HepG2 (cell line): ENCODE data around the gene XXYLT1. TPM values are rescaled to one million over a fixed set of nuclear protein-coding genes. Genes with fewer than 3 reads are reported as not detected.

Experiments used
- ATF6 ChIP-seq: sonication (generic); formaldehyde crosslinking; conservative IDR thresholded peaks from 2 replicates; pipeline ENCODE4 v1.4.0; 2020; ENCODE audit warnings: missing genetic modification reagents
- CEBPG ChIP-seq: IDR thresholded peaks from 2 replicates; pipeline ENCODE4 v1.6.1; 2016
- FOXA1 ChIP-seq, 2 experiments: fragments of 450-650 bp in 1 of 2; sonication (generic) in 1 of 2; formaldehyde crosslinking in 1 of 2; IDR thresholded peaks; 2 replicates each; pipeline versions ENCODE4 v1.4.0 to v1.6.1; 2016 to 2020; ENCODE audit warnings: missing genetic modification reagents in 1 of 2
- HOXA5 ChIP-seq: sonication (generic); formaldehyde crosslinking; IDR thresholded peaks from 2 replicates; pipeline ENCODE4 v1.4.0; 2020; ENCODE audit warnings: missing genetic modification reagents
- KDM6A ChIP-seq: IDR thresholded peaks from 2 replicates; pipeline ENCODE4 v1.6.1; 2016; ENCODE audit warnings: low read depth
- MEIS1 ChIP-seq: sonication (generic); formaldehyde crosslinking; IDR thresholded peaks from 2 replicates; pipeline ENCODE4 v1.9.0; 2021; ENCODE audit warnings: mild to moderate bottlenecking, missing genetic modification reagents, moderate library complexity, borderline replicate concordance
- NCOA2 ChIP-seq: sonication (generic); formaldehyde crosslinking; IDR thresholded peaks from 2 replicates; pipeline ENCODE4 v1.8.0; 2022; ENCODE audit warnings: inconsistent platforms
- PAXIP1 ChIP-seq: sonication (generic); formaldehyde crosslinking; conservative IDR thresholded peaks from 2 replicates; pipeline ENCODE4 v1.4.0; 2020; ENCODE audit warnings: mild to moderate bottlenecking, missing genetic modification reagents, moderate library complexity
- SIX4 ChIP-seq: sonication (generic); formaldehyde crosslinking; IDR thresholded peaks from 2 replicates; pipeline ENCODE4 v1.4.0; 2020; ENCODE audit warnings: missing genetic modification reagents
- XRCC5 ChIP-seq: fragments of 200-400 bp; formaldehyde crosslinking; optimal IDR thresholded peaks from 2 replicates; pipeline ENCODE3; 2017; ENCODE audit warnings: mild to moderate bottlenecking, low read length
- ZMAT5 ChIP-seq: sonication (generic); formaldehyde crosslinking; IDR thresholded peaks from 2 replicates; pipeline ENCODE4 v1.5.0; 2020; ENCODE audit warnings: mild to moderate bottlenecking, low read depth, missing genetic modification reagents, borderline replicate concordance
- ZNF264 ChIP-seq: sonication (generic); formaldehyde crosslinking; IDR thresholded peaks from 2 replicates; pipeline ENCODE4 v1.4.0; 2020; ENCODE audit warnings: missing genetic modification reagents
- ZNF543 ChIP-seq: sonication (generic); formaldehyde crosslinking; IDR thresholded peaks from 2 replicates; pipeline ENCODE4 v1.4.0; 2020; ENCODE audit warnings: mild to moderate bottlenecking, missing genetic modification reagents
- ZNF609 ChIP-seq: sonication (generic); formaldehyde crosslinking; IDR thresholded peaks from 2 replicates; pipeline ENCODE4 v1.4.0; 2020; ENCODE audit warnings: mild to moderate bottlenecking, missing genetic modification reagents, borderline replicate concordance
- ZNF678 ChIP-seq: sonication (generic); formaldehyde crosslinking; IDR thresholded peaks from 2 replicates; pipeline ENCODE4 v1.4.0; 2020; ENCODE audit warnings: mild to moderate bottlenecking, missing genetic modification reagents
- ZNF776 ChIP-seq: sonication (generic); formaldehyde crosslinking; IDR thresholded peaks from 2 replicates; pipeline ENCODE4 v1.4.0; 2020; ENCODE audit warnings: mild to moderate bottlenecking, missing genetic modification reagents
- ZNF83 ChIP-seq: sonication (generic); formaldehyde crosslinking; IDR thresholded peaks from 2 replicates; pipeline ENCODE4 v1.4.0; 2020; ENCODE audit warnings: missing genetic modification reagents, mild to moderate bottlenecking, borderline replicate concordance
- ZSCAN12 ChIP-seq: sonication (generic); formaldehyde crosslinking; IDR thresholded peaks from 2 replicates; pipeline ENCODE4 v1.9.0; 2021; ENCODE audit warnings: mild to moderate bottlenecking, missing genetic modification reagents
- polyA plus RNA-seq, 8 experiments: library from polyadenylated mRNA; depleted of rRNA in 3 of 8; stranded (reverse) in 7 of 8; unstranded in 1 of 8; fragments of >200 nt; fragmentation: Illumina TruSeq in 4 of 8; extraction: Trizol in 4 of 8; gene quantifications; 2 replicates each; pipeline versions ENCODE4 v1.2.1 to v1.2.3, GENCODE V29; 2011 to 2016; ENCODE audit warnings: low read depth in 4 of 8, missing spikeins in 1 of 8, mixed read lengths in 1 of 8; ENCODE audit not compliant: insufficient read depth in 1 of 8
- total RNA-seq, 5 experiments: library from RNA; depleted of rRNA; stranded (reverse); fragments of >200 nt; fragmentation: Illumina TruSeq; extraction: Trizol; gene quantifications; 2 replicates each; pipeline ENCODE4 v1.2.3, GENCODE V29; 2016; ENCODE audit warnings: low read depth in 1 of 5

The XXYLT1 gene
- total and polyA plus RNA-seq, 2 of the 13 experiments (the other 11 are each of a cell fraction or from before 2014, with no cell fraction given): 17.7 to 19.0 TPM

- TF ChIP-seq PAXIP1 (CRISPR knock-in tag) (peak; percentile 85), FOXA1 (IDR thresholded peaks at IDR 0.05) (no peak), FOXA1 (CRISPR knock-in tag; IDR thresholded peaks at IDR 0.05) (peak; percentile 66), ZNF83 (CRISPR knock-in tag) (no peak), XRCC5 (peak; percentile 40), MEIS1 (peak; percentile 53; the same call in 1 of the 2 replicates), ZNF776 (CRISPR knock-in tag) (no peak), ZNF678 (CRISPR knock-in tag) (no peak), SIX4 (CRISPR knock-in tag) (peak; percentile 74), KDM6A (CRISPR knock-in tag) (no peak), CEBPG (CRISPR knock-in tag) (peak; percentile 39; the same call in 1 of the 2 replicates), ZNF264 (CRISPR knock-in tag) (peak; percentile 70; the same call in 1 of the 2 replicates), NCOA2 (CRISPR knock-in tag) (peak; percentile 85), ZSCAN12 (CRISPR knock-in tag) (no peak), ZNF543 (CRISPR knock-in tag) (0 out of 2 replicates have a peak, but pooled peaks have one; percentile 45), ATF6 (no peak), HOXA5 (CRISPR knock-in tag) (peak; percentile 21; the same call in 1 of the 2 replicates), ZMAT5 (CRISPR knock-in tag) (no peak), ZNF609 (peak; percentile 84)
Observed at GRCh38 chr3:195154793-195155535, 116.0 kb downstream of the XXYLT1 start (continued).
